Kidney (tissue), 14 donors: ENCODE measurements around the gene RIPPLY3. TPM values are rescaled to one million over a fixed set of nuclear protein-coding genes. Genes with fewer than 3 reads are reported as not detected.

Source experiments
- DNase-seq, 5 donors: peaks; one replicate each; pipeline ENCODE4 v3.0.0-alpha.2; 2013 to 2020
- FAIRE-seq: peaks from 2 replicates; lab custom pipeline; 2012; peaks lifted over from hg19 to GRCh38; lab: Jason Lieb, UNC
- H3K27ac ChIP-seq, 2 donors: one replicate each; pipeline ENCODE4 v1.7.0; 2013; ENCODE audit warnings: low read depth in 2 of 2, low read length in 2 of 2, inconsistent platforms in 1 of 2
- H3K27me3 ChIP-seq: one replicate; pipeline ENCODE4 v1.7.1; 2013; ENCODE audit warnings: low read length, inconsistent platforms; ENCODE audit not compliant: control insufficient read depth, insufficient read depth
- H3K36me3 ChIP-seq, 3 donors: one replicate each; pipeline versions ENCODE4 v1.7.0 to v1.7.1; 2013; ENCODE audit warnings: low read length in 3 of 3, control low read depth in 1 of 3, inconsistent platforms in 1 of 3; ENCODE audit not compliant: insufficient read depth in 3 of 3, control insufficient read depth in 2 of 3
- H3K4me1 ChIP-seq, 3 donors: one replicate each; pipeline versions ENCODE4 v1.7.0 to v1.7.1; 2013; ENCODE audit warnings: low read length in 3 of 3, inconsistent platforms in 1 of 3, low read depth in 1 of 3; ENCODE audit not compliant: control insufficient read depth in 2 of 3, insufficient read depth in 2 of 3
- H3K4me3 ChIP-seq, 3 donors: one replicate each; pipeline versions ENCODE4 v1.7.0 to v1.8.1; 2013; ENCODE audit warnings: low read length in 3 of 3, control low read depth in 1 of 3, inconsistent platforms in 1 of 3
- H3K9ac ChIP-seq, 3 donors: one replicate each; pipeline versions ENCODE4 v1.7.0 to v1.7.1; 2013; ENCODE audit warnings: low read length in 3 of 3, control low read depth in 1 of 3, inconsistent platforms in 1 of 3
- H3K9me3 ChIP-seq, 3 donors: one replicate each; pipeline versions ENCODE4 v1.7.0 to v1.7.1; 2013; ENCODE audit warnings: low read length in 3 of 3, control low read depth in 1 of 3, inconsistent platforms in 1 of 3; ENCODE audit not compliant: control insufficient read depth in 2 of 3, insufficient read depth in 1 of 3
- CTCF ChIP-seq: IDR thresholded peaks from 3 replicates; pipeline ENCODE4 v1.5.1; 2012; ENCODE audit warnings: mild to moderate bottlenecking, moderate library complexity, borderline replicate concordance; ENCODE audit not compliant: insufficient read depth; ENCODE audit errors: extremely low read depth
- intact Hi-C: fragments of 100-400 bp; cut with DNase I; formaldehyde crosslinking; loops from one replicate; pipeline ENCODE4 v1.11.1; 2022
- polyA plus RNA-seq: library from polyadenylated mRNA; stranded (reverse); fragments of 350-450 nt; fragmentation: Illumina TruSeq; extraction: RNeasy Lipid Tissue Mini Kit (QIAGEN cat#74804); gene quantifications from one replicate; pipeline ENCODE4 v1.2.3, GENCODE V29; 2014; ENCODE audit warnings: low read depth, low replicate concordance; ENCODE audit not compliant: insufficient read depth
- total RNA-seq: library from RNA; stranded (reverse); fragmentation: NEBNext Ultra II Directional; extraction: Animal tissue kit (Norgen Biotek cat#: 25700); gene quantifications from one replicate; pipeline ENCODE4 v1.2.1, GENCODE V29; 2021
- donor health status: control.
- donor health status: control.
- donor health status: control.
- donor health status: control.
- donor health status: control.
- donor health status: DM: yes; HTN: yes; CAD: no.
- donor health status: Normal renal cell carcinoma (clear cell type).

Gene RIPPLY3
- total and polyA plus RNA-seq, 2 donors from 2014 or later: 0.26 to 0.31 TPM

GRCh38 chr21:36980280-36981048 is 26.0 kb upstream of the RIPPLY3 start:
- peak; percentile 27 to 82 (median 38) for DNase-seq
- peak overlapping the region in 1 of 2 donors; percentile 48 for H3K27ac ChIP-seq
- no peak for TF ChIP-seq CTCF

GRCh38 chr21:36981049-36981391 is 25.5 kb upstream of the RIPPLY3 start:
- no peak for DNase-seq
- H3K27ac ChIP-seq: peak overlapping the region in 1 of 2 donors; percentile 48
- no peaks in the 10 kb centered on the region for H3K27me3 ChIP-seq
- intact Hi-C loops: no loop called here
- peaks cover 0 to 4% (median 0%) of the 10 kb centered on the region in 3 donors for H3K4me1 ChIP-seq
- H3K9ac ChIP-seq: peak overlapping the region in 2 of 3 donors; percentile 29 to 69
- no peak for FAIRE-seq
- H3K36me3 ChIP-seq: no peaks in the 10 kb centered on the region
- H3K9me3 ChIP-seq: no peaks in the 10 kb centered on the region
- peak overlapping the region in 2 of 3 donors; percentile 39 to 61 for H3K4me3 ChIP-seq
- TF ChIP-seq CTCF: no peak

More at GRCh38 chr21:36980280-36981048, 26.0 kb upstream of the RIPPLY3 start:
- Histone ChIP-seq H3K4me3 (peak overlapping the region; percentile 17 to 61 (median 39)), H3K4me1 (peaks cover 0 to 4% (median 0%) of the 10 kb centered on the region in 3 donors), H3K27me3 (no peaks in the 10 kb centered on the region), H3K9me3 (no peaks in the 10 kb centered on the region), H3K9ac (peak overlapping the region in 2 of 3 donors; percentile 37 to 69), H3K36me3 (no peaks in the 10 kb centered on the region)
- intact Hi-C loops: no loop called here
- no peak for FAIRE-seq

- peaks cover 0 to 4% (median 0%) of the 10 kb centered on the region in 3 donors for H3K4me1 ChIP-seq
- intact Hi-C loops: no loop called here
These were observed 24.4 kb upstream of the RIPPLY3 start for GRCh38 chr21:36981977-36982700.

More at GRCh38 chr21:36981977-36982700, 24.4 kb upstream of the RIPPLY3 start:
- Histone ChIP-seq H3K9ac (no peak overlapping the region), H3K9me3 (no peaks in the 10 kb centered on the region), H3K4me3 (no peak overlapping the region), H3K27ac (no peak overlapping the region), H3K36me3 (no peaks in the 10 kb centered on the region), H3K27me3 (no peaks in the 10 kb centered on the region)
- TF ChIP-seq CTCF: no peak
- FAIRE-seq (no peak), DNase-seq (no peak)
